Vagina (tissue), 2 donors: ENCODE results near the gene MGST1.

Experiments used
- CTCF ChIP-seq, 3 experiments: fragments of 450-650 bp in 2 of 3; fragments of 200-600 bp in 1 of 3; sonication (generic) in 1 of 3; IDR thresholded peaks; one replicate each; pipeline ENCODE4 v1.5.1; 2017 to 2019; ENCODE audit warnings: antibody characterized with exemption in 3 of 3, mild to moderate bottlenecking in 2 of 3, moderate library complexity in 2 of 3
- POLR2A ChIP-seq, 2 donors: fragments of 450-650 bp; IDR thresholded peaks; one replicate each; pipeline ENCODE4 v1.6.1; 2017; ENCODE audit warnings: antibody characterized with exemption in 2 of 2, mild to moderate bottlenecking in 2 of 2, moderate library complexity in 2 of 2
- POLR2AphosphoS5 ChIP-seq, 2 donors: sonication (generic); formaldehyde crosslinking; IDR thresholded peaks; one replicate each; pipeline ENCODE4 v1.9.0; 2017; ENCODE audit warnings: antibody characterized with exemption in 2 of 2, mild to moderate bottlenecking in 2 of 2, low read depth in 1 of 2; ENCODE audit not compliant: insufficient read depth in 1 of 2

DNA sequence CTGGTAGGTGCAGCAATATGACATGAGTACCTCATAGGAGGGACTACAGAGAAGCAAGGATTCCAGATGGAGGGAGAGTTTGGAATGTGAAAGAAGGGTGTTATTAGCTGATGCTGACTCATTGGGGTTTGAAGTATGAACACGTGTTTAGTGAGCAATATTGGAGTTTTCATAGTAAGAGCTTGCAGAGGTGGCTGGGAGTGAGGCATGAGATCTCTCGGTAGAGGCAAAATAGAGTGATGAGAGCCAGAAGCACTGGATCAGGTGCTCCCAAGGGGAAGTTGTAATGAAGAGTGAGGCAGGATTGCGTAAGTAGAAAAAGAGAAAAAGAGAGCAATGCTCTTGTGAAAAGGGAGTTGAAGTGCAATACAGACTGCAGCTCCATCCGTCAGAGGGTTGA lies 42.1 kb downstream of the MGST1 start:
- TF ChIP-seq CTCF (IDR thresholded peaks at IDR 0.05) (no peak), POLR2AphosphoS5 (IDR thresholded peaks at IDR 0.05; ENCODE audit: insufficient read depth in 1 of 2, low read depth in 1 of 2) (no peak), POLR2A (IDR thresholded peaks at IDR 0.05) (no peak)
